Measurements from ENCODE around the gene OR52K2.
A peak's percentile ranks its signal among the peaks of the same experiment; 100 is the strongest.
"Not testable (repeated sequence)": the region's sequence is repeated elsewhere in the genome, so short reads cannot be mapped to it uniquely, and the experiment has no call there.

OR52K2 gene

DNA sequence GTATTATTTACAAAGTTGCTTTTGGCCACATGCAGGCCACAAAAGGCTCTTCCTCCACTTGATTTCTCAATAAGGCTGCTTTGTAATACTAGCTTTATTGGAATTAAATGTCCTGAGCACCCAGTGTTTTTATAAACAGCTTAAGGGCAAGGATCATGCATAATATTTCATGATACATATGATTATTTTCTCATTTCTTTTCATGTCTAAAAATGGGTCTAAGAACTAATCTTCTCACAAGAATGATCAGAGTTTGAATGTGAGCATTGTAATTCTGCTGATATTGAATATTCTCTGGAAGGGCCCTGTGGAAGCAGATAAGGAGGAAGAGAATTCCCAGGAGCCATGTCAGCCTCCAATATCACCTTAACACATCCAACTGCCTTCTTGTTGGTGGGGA, at the start of gene OR52K2:
TSS of gene OR52K2 (plus strand) at position 301 of the 400 bp plus-strand sequence. CDS start at position 346, 45 bp downstream.
- no peak for DNase-seq

DNA sequence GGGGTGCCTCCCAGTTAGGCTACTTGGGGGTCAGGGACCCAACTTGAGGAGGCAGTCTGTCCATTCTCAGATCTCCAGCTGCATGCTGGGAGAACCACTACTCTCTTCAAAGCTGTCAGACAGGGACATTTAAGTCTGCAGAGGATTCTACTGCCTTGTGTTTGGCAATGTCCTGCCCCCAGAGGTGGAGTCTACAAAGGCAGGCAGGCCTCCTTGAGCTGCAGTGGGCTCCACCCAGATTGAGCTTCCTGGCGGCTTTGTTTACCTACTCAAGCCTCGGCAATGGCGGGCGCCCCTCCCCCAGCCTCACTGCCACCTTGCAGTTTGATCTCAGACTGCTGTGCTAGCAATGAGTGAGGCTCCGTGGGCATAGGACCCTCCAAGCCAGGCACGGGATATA, 42.9 kb upstream of the OR52K2 start:
- not testable (repeated sequence) for DNase-seq

DNA sequence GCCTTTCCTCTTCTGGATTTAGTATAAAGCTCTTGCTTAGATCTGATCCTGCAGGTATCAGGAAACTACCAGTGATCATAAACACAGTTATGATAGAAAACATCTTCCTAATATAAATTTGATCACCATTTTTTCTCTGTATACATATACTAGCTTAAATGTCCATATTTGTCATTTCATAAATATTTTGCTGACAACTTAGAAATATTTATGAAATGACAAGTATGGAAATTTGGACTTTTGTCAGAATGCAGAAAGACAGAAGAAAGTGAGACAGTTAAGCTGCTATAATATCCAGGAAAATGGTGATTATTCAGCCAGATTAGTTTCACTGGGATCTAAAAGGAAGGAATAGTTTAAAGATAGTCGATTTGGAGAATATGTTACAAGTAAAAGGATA, 32.8 kb upstream of the OR52K2 start:
- no peak for DNase-seq

GRCh38 chr11:4416816-4417215, 32.3 kb upstream of the OR52K2 start:
- DNase-seq: no peak

GRCh38 chr11:4418403-4418802, 30.7 kb upstream of the OR52K2 start:
- DNase-seq: no peak

DNA sequence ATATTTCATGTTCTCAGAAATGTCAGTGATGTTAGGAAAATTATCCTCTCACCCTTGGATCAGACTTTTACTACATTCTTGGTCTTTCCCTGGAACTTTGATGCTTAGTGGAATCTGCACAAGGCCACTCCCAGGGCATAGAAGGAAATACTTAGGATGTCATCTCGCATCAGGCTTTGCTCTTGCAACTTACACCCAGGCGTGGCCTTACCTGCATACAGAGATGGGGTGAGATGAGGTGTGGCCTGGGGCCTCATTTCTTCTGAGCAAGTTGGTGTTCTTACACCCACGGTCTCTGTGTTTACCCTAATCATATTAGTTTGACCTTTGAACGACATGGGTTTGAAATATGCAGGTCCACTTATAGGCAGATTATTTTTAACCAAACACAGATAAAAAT, 19.0 kb upstream of the OR52K2 start:
- DNase-seq: no peak

GRCh38 chr11:4433856-4434255, 15.2 kb upstream of the OR52K2 start:
- DNase-seq: no peak

DNA sequence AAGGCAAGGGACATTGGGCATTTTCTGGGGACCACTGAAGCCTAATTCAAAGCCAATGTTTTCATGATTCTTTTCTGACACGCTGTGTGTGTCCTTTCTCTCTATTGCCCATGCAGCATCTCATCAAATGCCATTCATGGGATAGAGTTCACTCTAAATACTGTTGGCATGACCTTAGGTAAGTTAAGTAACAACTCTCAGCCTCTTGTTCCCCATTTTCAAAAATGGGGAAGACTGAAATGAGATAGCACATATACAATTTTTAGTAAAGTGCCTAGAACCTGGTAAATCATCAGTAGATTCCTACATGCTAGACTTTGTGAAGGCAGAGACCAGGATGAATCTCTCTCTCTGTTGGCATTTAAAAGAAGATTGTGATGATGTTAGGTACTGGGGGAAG, 12.7 kb upstream of the OR52K2 start:
- no peak for DNase-seq

DNA sequence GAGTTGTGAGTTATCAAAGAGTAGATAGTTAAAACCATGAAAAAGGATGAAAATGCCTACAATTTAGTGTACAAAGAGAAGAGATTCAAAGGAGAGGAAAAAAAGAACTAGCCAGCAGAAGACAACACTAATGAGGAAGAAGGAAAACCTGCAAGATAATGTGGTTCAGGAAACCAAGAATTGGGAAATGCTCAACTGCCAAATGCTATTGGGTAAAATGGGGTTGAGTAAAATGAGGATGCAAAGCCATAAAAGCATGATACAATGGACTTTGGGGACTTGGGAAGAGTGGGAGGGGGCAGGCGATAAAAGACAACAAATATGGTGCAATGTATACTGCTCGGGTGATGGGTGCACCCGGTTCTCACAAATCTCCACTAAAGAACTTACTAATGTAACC, 7.6 kb upstream of the OR52K2 start:
- no peak for DNase-seq

DNA sequence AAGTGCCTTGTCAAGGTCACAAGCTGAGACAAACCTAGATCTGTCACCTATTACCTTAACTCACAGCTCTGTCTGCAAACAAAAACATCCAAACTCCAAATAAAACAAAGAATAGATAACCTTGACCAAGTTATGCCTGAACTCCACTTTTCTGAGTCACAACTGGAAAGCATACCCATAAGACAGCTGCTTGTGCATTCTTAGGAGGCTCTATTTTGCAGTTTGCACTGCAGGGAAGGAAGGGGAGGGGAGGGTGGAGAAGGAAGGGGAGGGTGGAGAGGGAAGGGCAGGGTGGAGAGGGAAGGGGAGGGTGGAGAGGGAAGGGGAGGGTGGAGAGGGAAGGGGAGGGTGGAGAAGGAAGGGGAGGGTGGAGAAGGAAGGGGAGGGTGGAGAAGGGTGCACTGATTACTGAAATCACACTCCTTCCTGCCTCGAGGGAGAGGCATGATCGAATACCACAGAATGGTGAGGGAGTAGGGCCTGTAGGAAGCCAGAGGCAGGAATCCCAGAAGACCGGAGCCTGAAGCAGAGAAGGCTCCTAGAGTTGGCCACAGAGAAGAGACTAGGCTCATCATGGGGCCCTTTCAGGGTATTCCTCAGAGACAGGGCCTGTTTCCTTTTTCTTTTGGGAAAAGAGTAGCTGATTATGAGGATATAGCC, 5.7 kb upstream of the OR52K2 start:
- no peak for DNase-seq

GRCh38 chr11:4453118-4453517, 4.0 kb downstream of the OR52K2 start:
- DNase-seq: no peak

GRCh38 chr11:4454021-4454420, 4.9 kb downstream of the OR52K2 start:
- peak; percentile 2 for DNase-seq

DNA sequence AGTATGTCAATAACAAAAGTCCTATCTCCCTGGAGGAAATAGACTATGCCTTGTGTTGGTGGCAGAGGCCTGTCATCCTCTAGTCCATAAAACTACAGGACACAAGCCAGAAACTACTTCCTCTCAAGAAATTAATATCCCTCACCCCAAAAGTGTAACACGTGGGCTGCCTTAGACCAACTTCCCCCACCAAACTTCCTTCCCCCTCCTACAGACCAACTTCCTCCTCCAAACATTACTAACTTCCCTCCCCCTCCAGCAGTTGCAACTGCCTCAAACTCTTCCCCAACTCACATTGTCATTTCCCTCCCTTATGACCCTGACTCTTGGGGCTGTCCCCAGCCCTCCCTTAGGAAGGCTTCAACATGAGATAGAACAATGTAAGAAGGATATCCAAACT, 6.3 kb downstream of the OR52K2 start:
- DNase-seq: no peak

GRCh38 chr11:4459500-4459899, 10.4 kb downstream of the OR52K2 start:
- DNase-seq: no peak

DNA sequence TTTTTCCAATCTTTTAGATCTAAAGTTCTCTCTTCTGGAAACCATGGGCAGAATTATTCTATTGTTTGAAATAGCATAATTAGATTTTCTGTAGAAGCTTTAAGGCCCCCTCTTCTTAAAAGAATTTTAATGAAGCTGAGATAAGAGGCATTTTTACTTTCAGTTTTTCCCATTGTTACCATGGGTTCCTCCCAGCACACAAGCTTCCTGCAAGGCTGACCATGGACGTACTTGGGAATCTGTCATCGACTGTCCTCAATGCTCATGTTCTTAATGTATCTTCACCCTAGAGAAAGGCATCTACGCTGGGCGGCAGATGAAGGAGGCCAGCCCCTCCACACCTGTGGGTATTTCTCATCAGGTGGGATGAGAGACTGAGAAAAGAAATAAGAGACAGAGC, 11.1 kb downstream of the OR52K2 start:
- no peak for DNase-seq

GRCh38 chr11:4464216-4465159, 15.4 kb downstream of the OR52K2 start:
- peak; percentile 31 for DNase-seq

- DNase-seq: no peak
Measured at GRCh38 chr11:4465407-4465806, 16.3 kb downstream of the OR52K2 start.

DNA sequence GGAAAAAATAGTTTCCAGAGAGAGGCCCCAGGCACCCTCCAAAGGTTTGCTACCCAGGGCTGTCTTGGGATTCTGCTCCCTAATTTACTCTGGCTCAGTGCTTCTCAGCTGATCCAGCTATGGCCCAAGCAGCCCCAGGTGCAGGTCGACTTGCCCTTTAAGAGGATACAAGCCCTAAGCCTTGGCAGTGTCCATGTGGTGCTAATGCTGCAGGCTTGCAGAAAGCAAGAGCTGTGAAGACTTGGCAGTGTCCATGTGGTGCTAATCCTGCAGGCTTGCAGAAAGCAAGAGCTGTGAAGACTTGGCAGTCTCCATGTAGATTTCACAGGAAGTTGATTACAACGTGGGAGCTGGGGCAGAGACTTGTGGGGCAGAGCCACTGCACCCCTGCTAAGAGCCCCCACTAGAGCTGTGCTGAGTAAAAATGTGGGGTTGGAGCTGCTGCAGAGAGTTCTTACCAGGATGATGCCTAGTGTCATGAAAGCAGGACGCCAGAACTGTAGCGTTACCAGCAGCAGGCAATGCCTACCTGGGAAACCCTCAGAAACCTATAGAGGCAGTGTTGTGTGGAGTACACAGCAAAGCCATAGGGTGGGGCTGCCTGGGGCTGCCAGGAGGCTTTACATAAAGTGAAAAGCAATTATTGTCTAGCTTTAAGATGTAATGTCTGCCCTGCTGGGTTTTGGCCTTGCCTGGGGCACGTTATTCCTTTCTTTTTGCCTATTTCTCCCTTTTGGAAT, 17.2 kb downstream of the OR52K2 start:
- DNase-seq: no peak

GRCh38 chr11:4466871-4467442, 17.9 kb downstream of the OR52K2 start:
- no peak for DNase-seq

DNA sequence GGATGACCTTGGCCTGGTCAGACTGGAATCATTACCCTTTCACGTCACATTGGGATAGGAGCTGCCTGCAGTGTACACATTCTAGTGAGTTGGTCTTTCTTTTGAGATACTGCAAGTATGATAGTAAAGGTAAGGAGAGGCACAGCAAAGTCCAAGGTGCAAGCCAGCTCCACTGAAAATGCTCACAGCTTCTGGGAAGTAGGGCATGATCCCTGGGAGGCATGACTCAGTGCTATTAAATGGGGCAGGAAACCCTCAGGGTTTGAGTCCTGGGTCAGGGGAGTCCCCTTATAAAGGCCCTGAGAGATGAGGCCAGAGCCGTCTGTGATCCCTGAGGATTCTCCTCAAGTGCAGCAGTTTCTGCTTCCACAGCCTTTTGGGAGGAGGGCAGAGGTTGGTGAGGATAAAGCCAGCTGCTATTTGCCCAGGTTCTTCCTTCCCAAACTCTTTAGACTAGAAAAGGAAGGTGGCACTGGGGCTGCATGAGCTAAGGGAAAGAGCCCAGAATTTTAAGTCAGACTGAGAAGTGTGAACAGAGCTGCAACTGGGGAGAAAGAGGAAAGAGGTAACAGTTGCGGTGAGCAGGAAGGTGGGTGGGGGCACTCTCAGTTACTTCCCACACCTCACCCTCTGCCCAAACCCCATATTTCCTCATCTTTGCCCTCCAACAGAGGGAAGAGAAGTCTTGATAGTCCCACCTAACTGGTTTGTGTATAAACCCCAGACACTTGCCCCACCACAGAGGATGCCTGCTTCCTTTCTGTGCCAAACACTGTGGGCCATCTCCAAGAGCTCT, 18.9 kb downstream of the OR52K2 start:
- DNase-seq: no peak

DNA sequence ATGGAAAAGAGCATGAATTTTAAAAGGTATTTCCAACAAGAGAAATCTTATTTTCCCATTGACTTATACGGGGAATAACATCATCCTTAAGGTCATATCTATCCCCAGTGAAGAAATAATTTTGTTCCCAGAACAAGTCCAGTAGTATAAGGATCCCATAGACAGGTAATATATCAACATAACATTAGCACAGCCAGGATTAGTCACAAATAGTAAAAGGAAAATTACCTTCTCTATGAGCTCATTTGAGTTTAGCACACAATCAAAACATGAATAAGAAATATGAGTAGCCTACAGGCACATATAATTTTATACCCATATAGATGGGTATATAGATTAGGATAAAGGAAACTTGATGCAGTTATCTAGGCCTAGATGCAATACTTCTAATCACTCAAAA, 30.5 kb downstream of the OR52K2 start:
- DNase-seq: no peak

- peak; percentile 45 for DNase-seq
Measured at GRCh38 chr11:4480577-4481239, 31.6 kb downstream of the OR52K2 start.
